H1 (cell line): ENCODE measurements around the gene OR2H1.

Experiments used
- ASH2L ChIP-seq: fragments of 200-600, 300-600 bp; sonication (generic); IDR thresholded peaks from one replicate; pipeline ENCODE4 v1.7.1; 2017; ENCODE audit warnings: low read length
- CEBPB ChIP-seq: IDR thresholded peaks from 2 replicates; pipeline ENCODE4 v1.6.1; 2012; ENCODE audit warnings: low read depth, low read length
- CREB1 ChIP-seq: IDR thresholded peaks from 2 replicates; pipeline ENCODE4 v1.6.1; 2012; ENCODE audit warnings: inconsistent platforms
- EGR1 ChIP-seq: IDR thresholded peaks from 2 replicates; pipeline ENCODE4 v1.6.1; 2011; ENCODE audit warnings: low read depth, low read length, borderline replicate concordance
- JUN ChIP-seq: IDR thresholded peaks from 2 replicates; pipeline ENCODE4 v1.6.1; 2011; ENCODE audit warnings: low read depth, mild to moderate bottlenecking, improper control_type of control experiment, low read length
- JUND ChIP-seq: IDR thresholded peaks from 2 replicates; pipeline ENCODE4 v1.6.1; 2011; ENCODE audit warnings: mild to moderate bottlenecking, improper control_type of control experiment, low read length
- NRF1 ChIP-seq: IDR thresholded peaks from 2 replicates; pipeline ENCODE4 v1.6.1; 2011; ENCODE audit warnings: mild to moderate bottlenecking, low read depth, low read length, improper control_type of control experiment
- POLR2AphosphoS5 ChIP-seq: IDR thresholded peaks from 2 replicates; pipeline ENCODE4 v1.6.1; 2011; ENCODE audit warnings: low read depth, low read length
- RAD21 ChIP-seq, 2 experiments: IDR thresholded peaks in 1 of 2; conservative IDR thresholded peaks in 1 of 2; 2 replicates each; pipeline ENCODE4 v1.6.1; 2011; ENCODE audit warnings: low read depth in 2 of 2, low read length in 2 of 2, improper control_type of control experiment in 1 of 2, inconsistent platforms in 1 of 2, mild to moderate bottlenecking in 1 of 2, moderate library complexity in 1 of 2
- RBBP5 ChIP-seq: IDR thresholded peaks from 2 replicates; pipeline ENCODE4 v1.7.1; 2012; ENCODE audit warnings: low read depth, mild to moderate bottlenecking, inconsistent platforms, low read length, moderate library complexity, borderline replicate concordance
- RNF2 ChIP-seq: fragments of 200-900, 300-1000 bp; sonication (generic); IDR thresholded peaks from 2 replicates; pipeline ENCODE4 v1.7.1; 2016; ENCODE audit warnings: borderline replicate concordance, low read depth, mild to moderate bottlenecking, antibody characterized with exemption, low read length; ENCODE audit not compliant: poor library complexity, severe bottlenecking; ENCODE audit errors: missing control alignments
- TF ChIP-seq, protein P1 (sequence below), 3 experiments: IDR thresholded peaks; 1 replicate in 2 of 3; 2 replicates in 1 of 3; pipeline versions ENCODE4 v1.5.1 to v1.6.1; 2011; ENCODE audit warnings: low read length in 3 of 3, mild to moderate bottlenecking in 3 of 3, inconsistent platforms in 2 of 3, low read depth in 1 of 3, moderate library complexity in 1 of 3; ENCODE audit not compliant: insufficient read depth in 1 of 3; ENCODE audit errors: control extremely low read depth in 1 of 3
- TF ChIP-seq, protein P2 (sequence below): IDR thresholded peaks from 2 replicates; pipeline ENCODE4 v1.6.1; 2012; ENCODE audit warnings: inconsistent platforms

- TF ChIP-seq EGR1 (no peak), CREB1 (no peak), JUN (no peak), RAD21 (IDR thresholded peaks at IDR 0.05 in 1 of 2, conservative IDR thresholded peaks at IDR 0.05 in 1 of 2; ENCODE audit: low read depth in 2 of 2, low read length in 2 of 2) (no peak), RBBP5 (no peak), CEBPB (no peak), RNF2 (no peak), NRF1 (no peak), JUND (no peak), POLR2AphosphoS5 (no peak), ASH2L (no peak)
- TF ChIP-seq, protein P1, sequence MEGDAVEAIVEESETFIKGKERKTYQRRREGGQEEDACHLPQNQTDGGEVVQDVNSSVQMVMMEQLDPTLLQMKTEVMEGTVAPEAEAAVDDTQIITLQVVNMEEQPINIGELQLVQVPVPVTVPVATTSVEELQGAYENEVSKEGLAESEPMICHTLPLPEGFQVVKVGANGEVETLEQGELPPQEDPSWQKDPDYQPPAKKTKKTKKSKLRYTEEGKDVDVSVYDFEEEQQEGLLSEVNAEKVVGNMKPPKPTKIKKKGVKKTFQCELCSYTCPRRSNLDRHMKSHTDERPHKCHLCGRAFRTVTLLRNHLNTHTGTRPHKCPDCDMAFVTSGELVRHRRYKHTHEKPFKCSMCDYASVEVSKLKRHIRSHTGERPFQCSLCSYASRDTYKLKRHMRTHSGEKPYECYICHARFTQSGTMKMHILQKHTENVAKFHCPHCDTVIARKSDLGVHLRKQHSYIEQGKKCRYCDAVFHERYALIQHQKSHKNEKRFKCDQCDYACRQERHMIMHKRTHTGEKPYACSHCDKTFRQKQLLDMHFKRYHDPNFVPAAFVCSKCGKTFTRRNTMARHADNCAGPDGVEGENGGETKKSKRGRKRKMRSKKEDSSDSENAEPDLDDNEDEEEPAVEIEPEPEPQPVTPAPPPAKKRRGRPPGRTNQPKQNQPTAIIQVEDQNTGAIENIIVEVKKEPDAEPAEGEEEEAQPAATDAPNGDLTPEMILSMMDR (IDR thresholded peaks at IDR 0.05; ENCODE audit: control extremely low read depth in 1 of 3, insufficient read depth in 1 of 3, low read depth in 1 of 3, low read length in 3 of 3): no peak
- TF ChIP-seq, protein P2, sequence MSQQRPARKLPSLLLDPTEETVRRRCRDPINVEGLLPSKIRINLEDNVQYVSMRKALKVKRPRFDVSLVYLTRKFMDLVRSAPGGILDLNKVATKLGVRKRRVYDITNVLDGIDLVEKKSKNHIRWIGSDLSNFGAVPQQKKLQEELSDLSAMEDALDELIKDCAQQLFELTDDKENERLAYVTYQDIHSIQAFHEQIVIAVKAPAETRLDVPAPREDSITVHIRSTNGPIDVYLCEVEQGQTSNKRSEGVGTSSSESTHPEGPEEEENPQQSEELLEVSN: no peak
These were observed 30.2 kb downstream of the OR2H1 start for GRCh38 chr6:29487131-29487530.
